GM18507 (cell line): ENCODE results near the gene PYGO2.

Source experiments
- DNase-seq: peaks from one replicate; pipeline ENCODE4 v3.0.0; 2011; ENCODE audit warnings: low read depth; ENCODE audit not compliant: insufficient read length; ENCODE audit errors: extremely low spot score
- FAIRE-seq: peaks from 2 replicates; lab custom pipeline; 2011; peaks lifted over from hg19 to GRCh38; lab: Jason Lieb, UNC

PYGO2 gene

GRCh38 chr1:154948079-154948478, 13.5 kb downstream of the PYGO2 start:
- no peak for FAIRE-seq
- no peak for DNase-seq

- no peak for DNase-seq
- FAIRE-seq = no peak
These were observed 15.4 kb downstream of the PYGO2 start for GRCh38 chr1:154945962-154946850.

- DNase-seq = no peak
- no peak for FAIRE-seq
These were observed 16.2 kb downstream of the PYGO2 start for GRCh38 chr1:154945160-154945961.

DNA sequence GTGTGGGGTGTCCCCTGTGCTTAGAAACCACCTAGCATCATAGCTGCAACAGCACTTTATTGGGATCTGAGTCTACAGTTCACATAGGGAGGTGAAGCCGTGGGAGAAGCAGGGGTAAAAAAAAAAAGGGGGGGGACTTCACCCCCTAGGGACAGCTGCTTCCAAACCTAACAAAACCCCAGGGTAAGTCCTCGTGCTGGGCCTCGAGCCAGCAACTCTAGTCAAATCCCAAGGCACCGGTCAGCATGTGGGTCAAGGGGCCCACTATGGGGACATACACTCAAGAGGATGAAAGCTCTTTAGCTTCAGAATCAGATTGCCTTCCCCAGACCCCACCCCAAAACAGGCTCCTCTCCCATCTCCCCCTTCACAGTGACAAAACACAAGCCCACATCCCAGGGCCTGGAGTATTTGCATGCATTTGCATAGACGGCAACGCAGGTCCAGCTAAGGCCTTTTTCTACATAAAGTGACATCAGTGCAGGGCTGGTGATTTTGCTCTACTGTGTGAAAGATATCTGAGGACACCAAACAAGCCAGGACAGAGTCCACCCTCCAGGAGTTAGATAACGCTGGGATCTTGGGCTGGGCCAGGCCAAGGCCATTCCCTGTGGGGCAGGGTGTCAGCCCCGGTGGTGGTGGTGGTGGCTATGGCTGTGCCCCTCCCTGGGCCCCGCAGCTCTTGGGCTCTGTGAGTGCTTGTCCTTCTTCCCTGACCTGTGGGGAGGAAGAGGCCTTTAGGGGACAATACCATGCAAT, 17.0 kb downstream of the PYGO2 start:
- DNase-seq (no peak), FAIRE-seq (no peak)

- no peak for DNase-seq
- FAIRE-seq = peak; percentile 87
These were observed 17.8 kb downstream of the PYGO2 start for GRCh38 chr1:154943649-154944400.

DNA sequence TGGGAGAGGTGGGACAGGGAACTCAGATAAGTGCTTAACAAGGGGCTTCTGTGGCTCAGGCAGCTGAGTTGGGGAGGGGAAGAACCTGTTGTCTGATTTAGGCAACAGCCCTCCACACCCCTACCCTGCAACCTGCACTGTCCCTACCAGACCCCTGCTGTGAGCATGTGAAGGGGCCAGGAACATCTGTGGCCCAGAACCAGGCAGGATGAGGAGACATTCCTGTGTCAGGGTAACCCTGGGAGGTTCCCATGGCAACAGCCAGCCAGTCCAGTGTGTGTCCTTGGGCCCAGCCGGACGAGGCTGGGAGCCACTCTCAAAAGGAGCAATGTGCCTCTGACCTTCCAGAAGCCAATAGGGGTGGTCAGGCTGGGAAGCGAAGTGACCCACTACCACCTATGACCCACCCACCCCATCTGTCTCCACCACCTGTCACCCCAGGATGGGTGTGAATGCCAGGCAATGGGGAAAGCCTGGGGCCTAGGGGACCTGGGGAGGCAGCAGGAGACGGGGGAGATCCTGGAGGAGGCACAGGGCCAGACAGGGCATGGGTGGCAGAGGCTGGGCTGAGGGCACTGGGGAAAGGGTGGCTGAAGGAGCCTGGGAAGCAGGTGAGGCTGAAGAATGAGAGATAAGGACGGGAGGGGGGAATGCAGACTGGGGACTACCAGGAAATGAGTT, 20.1 kb downstream of the PYGO2 start:
- DNase-seq (no peak), FAIRE-seq (no peak)

DNA sequence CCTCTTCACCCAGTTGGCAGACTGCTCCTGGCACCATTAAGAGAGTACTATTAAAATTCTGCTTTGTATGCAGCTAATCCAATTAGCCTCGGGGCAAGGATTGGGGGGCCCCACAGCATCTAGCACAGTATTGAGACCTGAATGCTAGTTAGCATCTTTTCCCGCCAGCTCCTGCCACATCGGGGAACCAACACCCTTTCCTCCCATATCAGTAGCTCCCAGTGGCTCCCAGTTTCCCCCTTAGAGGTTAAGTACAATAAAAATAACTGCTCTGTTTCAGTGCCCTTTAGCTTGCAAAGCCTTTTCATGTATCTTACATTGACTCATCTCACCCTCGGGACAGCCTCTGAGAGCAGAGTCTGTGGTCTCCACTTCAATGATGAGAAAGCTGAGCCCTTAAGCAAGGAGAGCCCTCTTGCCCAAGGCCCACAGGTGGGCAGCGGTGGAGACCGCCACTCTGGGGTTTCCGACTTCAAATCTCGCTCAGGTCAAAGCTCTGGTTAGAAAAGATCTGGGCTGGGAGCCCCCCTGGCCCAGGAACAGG, 20.9 kb downstream of the PYGO2 start:
- FAIRE-seq (peak; percentile 48), DNase-seq (no peak)

GRCh38 chr1:154940213-154940560, 21.4 kb downstream of the PYGO2 start:
- DNase-seq (no peak), FAIRE-seq (no peak)

GRCh38 chr1:154938604-154939399, 22.8 kb downstream of the PYGO2 start:
- FAIRE-seq (no peak), DNase-seq (no peak)

DNA sequence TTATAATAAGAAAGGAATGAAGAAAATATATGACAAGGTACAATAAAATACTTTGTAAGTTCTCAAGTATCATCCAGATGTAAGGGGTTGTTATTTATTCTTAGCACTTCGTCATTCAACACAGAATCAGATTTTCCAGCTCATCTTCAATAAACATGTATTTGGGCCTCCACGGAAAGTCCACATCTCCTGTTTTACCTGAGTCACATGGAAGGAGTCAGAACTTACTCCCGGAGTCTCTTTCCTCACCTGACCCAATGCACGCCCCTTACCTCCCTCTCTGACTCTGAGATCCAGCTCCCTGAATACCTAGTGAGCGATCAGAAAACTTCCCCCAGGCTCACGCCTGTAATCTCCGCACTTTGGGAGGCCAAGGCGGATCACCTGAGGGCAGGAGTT, 23.6 kb downstream of the PYGO2 start:
- no peak for DNase-seq
- FAIRE-seq = no peak

DNA sequence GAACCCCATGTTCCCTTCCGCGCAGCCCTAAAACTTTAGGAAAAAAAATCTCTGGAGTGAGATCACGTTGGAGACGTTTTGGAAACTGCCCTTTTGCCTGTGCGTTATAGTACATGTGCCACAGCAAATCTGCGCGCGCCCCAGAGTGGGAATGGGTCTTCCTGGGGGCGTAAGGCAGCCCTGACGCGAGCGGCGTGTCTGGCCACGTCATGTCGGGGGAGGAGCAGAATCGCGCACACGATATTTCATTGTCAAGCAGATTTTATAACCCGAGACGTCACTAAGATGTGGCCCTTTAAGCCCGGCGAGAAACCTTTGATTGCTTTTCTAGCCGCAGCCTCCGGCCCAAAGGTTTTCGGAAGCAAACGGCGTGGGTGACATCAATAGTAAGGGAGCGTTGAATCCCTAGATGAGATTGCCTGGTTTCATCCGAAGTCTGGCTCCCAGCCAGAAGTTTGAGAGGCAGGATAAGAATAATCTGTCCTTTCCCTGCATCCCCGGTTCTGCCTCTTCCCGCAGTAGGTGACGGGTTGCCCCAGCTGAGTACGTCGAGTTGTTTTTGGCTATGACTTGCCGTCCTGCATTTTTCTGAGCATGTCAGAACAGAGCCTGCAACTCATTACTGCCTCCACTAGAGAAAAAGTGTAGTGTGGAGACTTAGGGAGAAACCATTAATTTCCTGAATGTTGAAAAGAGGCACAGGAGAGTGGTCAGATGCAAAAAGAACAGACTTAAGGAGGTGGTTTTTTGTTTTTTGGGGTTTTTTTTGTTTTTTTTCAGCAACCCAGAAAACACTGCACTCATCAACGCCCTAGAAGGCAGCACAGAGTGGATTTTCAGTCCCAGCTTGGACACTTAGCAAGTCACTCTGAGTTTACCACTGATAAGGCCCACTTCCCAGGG, 24.2 kb downstream of the PYGO2 start:
- FAIRE-seq = peak; percentile 85
- peak; percentile 65 for DNase-seq

DNA sequence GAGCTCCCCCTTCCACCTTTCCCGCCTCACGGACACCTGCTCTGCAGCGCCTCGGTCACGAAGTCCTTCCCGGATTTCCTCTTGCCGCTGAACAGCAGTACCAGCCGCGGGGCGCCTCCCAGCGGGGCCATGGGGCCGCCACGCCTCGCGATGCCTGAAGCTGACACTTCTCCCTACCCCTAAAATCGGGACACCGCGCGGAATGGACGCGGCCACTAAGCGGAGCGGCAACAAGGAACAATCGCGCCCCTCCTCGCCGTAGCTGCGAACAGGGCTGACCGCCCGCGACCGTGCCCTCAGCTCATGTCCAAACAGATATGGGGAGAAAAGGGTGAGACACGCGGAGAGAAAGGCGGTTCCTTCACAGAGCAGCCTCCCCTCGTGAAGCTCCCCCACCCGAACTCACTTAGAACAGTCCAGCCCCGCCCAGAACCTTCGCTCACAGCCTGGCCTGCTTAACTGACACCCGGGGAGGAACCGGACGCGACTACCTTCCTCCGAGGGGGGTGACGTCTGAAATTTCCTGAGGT, 25.0 kb downstream of the PYGO2 start, which contains the start of gene PMVK:
TSS of gene PMVK (minus strand) at position 165 of the 530 bp plus-strand sequence. CDS start at position 131, 34 bp downstream.
- FAIRE-seq (no peak), DNase-seq (peak; percentile 82)

GRCh38 chr1:154935749-154936554, 25.6 kb downstream of the PYGO2 start:
- FAIRE-seq = peak; percentile 21

GRCh38 chr1:154934358-154934948, 27.1 kb downstream of the PYGO2 start:
- DNase-seq = no peak
- no peak for FAIRE-seq

More at GRCh38 chr1:154935749-154936554, 25.6 kb downstream of the PYGO2 start:
- no peak for DNase-seq

DNA sequence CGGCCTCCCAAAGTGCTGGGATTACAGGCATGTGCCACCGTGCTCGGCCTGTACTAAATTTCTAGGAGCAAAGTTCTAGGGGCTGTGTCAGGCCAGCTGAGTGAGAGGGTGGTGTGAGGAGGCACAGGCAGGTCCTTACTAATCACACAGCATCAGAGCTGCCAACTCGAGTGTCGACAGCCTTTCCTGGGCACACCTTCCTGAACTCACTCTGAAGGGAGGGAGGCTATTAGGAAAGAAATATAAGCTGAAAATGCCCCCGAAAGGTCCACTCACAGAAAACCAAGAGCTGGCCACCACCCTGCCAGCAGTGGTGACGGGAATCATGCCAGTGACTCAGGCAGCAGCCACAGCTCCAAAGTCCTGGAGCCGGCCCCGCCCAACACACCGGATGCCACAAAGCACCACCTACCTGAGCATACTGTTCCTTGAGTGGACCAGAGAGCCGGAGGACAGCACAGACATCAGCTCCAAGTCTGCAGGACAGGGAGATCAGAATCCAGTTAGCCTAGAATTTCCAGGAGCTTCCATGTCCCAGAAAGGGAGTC, 29.6 kb downstream of the PYGO2 start:
- DNase-seq (no peak), FAIRE-seq (no peak)
